Gastrocnemius medialis (tissue), 4 donors: ENCODE results near the gene CD163.

Experiments
- CTCF ChIP-seq, 5 experiments: fragments of 450-650 bp in 3 of 5; fragments of 200-600 bp in 2 of 5; sonication (generic) in 2 of 5; IDR thresholded peaks in 4 of 5; conservative IDR thresholded peaks in 1 of 5; 1 replicate in 4 of 5; 2 replicates in 1 of 5; pipeline ENCODE4 v1.5.1; 2016 to 2019; ENCODE audit warnings: antibody characterized with exemption in 5 of 5, mild to moderate bottlenecking in 3 of 5, moderate library complexity in 3 of 5
- POLR2A ChIP-seq, 2 donors: fragments of 450-650 bp; IDR thresholded peaks; one replicate each; pipeline ENCODE4 v1.6.1; 2017; ENCODE audit warnings: antibody characterized with exemption in 2 of 2, mild to moderate bottlenecking in 2 of 2, moderate library complexity in 2 of 2

GRCh38 chr12:7431993-7432685 lies 71.4 kb downstream of the CD163 start:
- TF ChIP-seq CTCF (IDR thresholded peaks at IDR 0.05 in 4 of 5, conservative IDR thresholded peaks at IDR 0.05 in 1 of 5) (no peak), POLR2A (IDR thresholded peaks at IDR 0.05) (no peak)
